K562 (cell line): ENCODE data around the gene POLG. TPM values are rescaled to one million over a fixed set of nuclear protein-coding genes. Genes with fewer than 3 reads are reported as not detected.

Experiments
- ARID2 ChIP-seq: fragments of 450-650 bp; IDR thresholded peaks from 2 replicates; pipeline ENCODE4 v1.6.1; 2017; ENCODE audit warnings: antibody characterized with exemption, mild to moderate bottlenecking
- ARNT ChIP-seq, 2 experiments: fragments of 450-650 bp; IDR thresholded peaks; 2 replicates each; pipeline ENCODE4 v1.6.1; 2016; ENCODE audit warnings: mild to moderate bottlenecking in 1 of 2
- BRCA1 ChIP-seq, 2 experiments: fragments of 450-650 bp in 1 of 2; sonication (generic) in 1 of 2; formaldehyde crosslinking in 1 of 2; IDR thresholded peaks; 2 replicates each; pipeline versions ENCODE4 v1.5.0 to v1.6.1; 2017 to 2020; ENCODE audit warnings: mild to moderate bottlenecking in 1 of 2, missing genetic modification reagents in 1 of 2
- ERF ChIP-seq: fragments of 450-650 bp; formaldehyde crosslinking; IDR thresholded peaks from 2 replicates; pipeline ENCODE4 v1.4.0; 2020; ENCODE audit warnings: mild to moderate bottlenecking, mixed read lengths
- GABPB2 ChIP-seq: fragments of 250-450 bp; sonication (Bioruptor Pico); conservative IDR thresholded peaks from 2 replicates; pipeline ENCODE4 v1.5.1; 2021; ENCODE audit warnings: mild to moderate bottlenecking
- IFI16 ChIP-seq: fragments of 250-450 bp; sonication (Bioruptor Pico); IDR thresholded peaks from 2 replicates; pipeline ENCODE4 v2.1.2; 2022; ENCODE audit warnings: mild to moderate bottlenecking, inconsistent platforms
- MYBL2 ChIP-seq, 2 experiments: fragments of 450-650 bp in 1 of 2; sonication (generic) in 1 of 2; formaldehyde crosslinking in 1 of 2; IDR thresholded peaks; 2 replicates each; pipeline versions ENCODE4 v1.6.1 to v1.8.1; 2017 to 2022; ENCODE audit warnings: borderline replicate concordance in 1 of 2, inconsistent platforms in 1 of 2, low read depth in 1 of 2, mild to moderate bottlenecking in 1 of 2, missing genetic modification reagents in 1 of 2, moderate library complexity in 1 of 2
- PRPF4 ChIP-seq: fragments of 200-400 bp; formaldehyde crosslinking; IDR thresholded peaks from one replicate; pipeline ENCODE4 v1.6.1; 2017; ENCODE audit warnings: low read length, low read depth, mild to moderate bottlenecking; ENCODE audit not compliant: insufficient read depth, poor library complexity, severe bottlenecking
- PTTG1 ChIP-seq: fragments of 450-650 bp; IDR thresholded peaks from 2 replicates; pipeline ENCODE4 v1.6.1; 2016; ENCODE audit warnings: low read depth, mild to moderate bottlenecking, missing genetic modification characterization, missing compliant biosample characterization
- RREB1 ChIP-seq: fragments of 250-450 bp; sonication (Bioruptor Pico); IDR thresholded peaks from 2 replicates; pipeline ENCODE4 v1.4.0; 2020
- SPI1 ChIP-seq: IDR thresholded peaks from 2 replicates; pipeline ENCODE4 v1.6.1; 2011; ENCODE audit warnings: low read depth, low read length, control low read depth, borderline replicate concordance
- THRAP3 ChIP-seq: fragments of 450-650 bp; IDR thresholded peaks from 2 replicates; pipeline ENCODE4 v1.6.1; 2016; ENCODE audit warnings: mild to moderate bottlenecking, inconsistent platforms, borderline replicate concordance
- U2AF2 ChIP-seq: fragments of 200-400 bp; formaldehyde crosslinking; optimal IDR thresholded peaks from 2 replicates; pipeline ENCODE3; 2017; ENCODE audit warnings: low read depth, mild to moderate bottlenecking, low read length
- ZKSCAN3 ChIP-seq: fragments of 250-450 bp; sonication (Bioruptor Pico); IDR thresholded peaks from 2 replicates; pipeline ENCODE4 v1.4.0; 2020
- ZNF121 ChIP-seq: sonication (generic); formaldehyde crosslinking; conservative IDR thresholded peaks from 2 replicates; pipeline ENCODE4 v1.8.0; 2022; ENCODE audit warnings: missing genetic modification reagents
- ZNF316 ChIP-seq: fragments of 450-650 bp; IDR thresholded peaks from 2 replicates; pipeline ENCODE4 v1.6.1; 2016
- ZNF436 ChIP-seq: fragments of 250-450, 450-650 bp; sonication (Bioruptor Pico); formaldehyde crosslinking; IDR thresholded peaks from 2 replicates; pipeline ENCODE4 v1.7.0; 2020; ENCODE audit warnings: mild to moderate bottlenecking
- ZNF668 ChIP-seq: fragments of 250-450 bp; sonication (Bioruptor Pico); IDR thresholded peaks from 2 replicates; pipeline ENCODE4 v1.8.0; 2022; ENCODE audit warnings: mild to moderate bottlenecking, inconsistent platforms
- ZNF79 ChIP-seq: fragments of 250-450 bp; sonication (Bioruptor Pico); IDR thresholded peaks from 2 replicates; pipeline ENCODE4 v1.4.0; 2020; ENCODE audit warnings: low read depth, mild to moderate bottlenecking, moderate library complexity
- polyA plus RNA-seq, 8 experiments: library from polyadenylated mRNA; depleted of rRNA in 4 of 8; stranded (reverse) in 5 of 8; unstranded in 3 of 8; fragments of >200 nt; fragmentation: Nextera tagmentation in 2 of 8; fragmentation: Illumina TruSeq in 1 of 8; extraction: Ambion mirVana in 2 of 8; extraction: Trizol in 1 of 8; gene quantifications; 2 replicates each; pipeline versions ENCODE4 v1.2.1 to v1.2.3, GENCODE V29; 2011 to 2014; ENCODE audit warnings: inconsistent platforms in 1 of 8, missing spikeins in 1 of 8
- total RNA-seq, 7 experiments: library from RNA; depleted of rRNA in 6 of 7; stranded (reverse); fragments of >200 nt in 6 of 7; fragmentation: Illumina TruSeq in 2 of 7; extraction: Trizol in 2 of 7; gene quantifications; 2 replicates each; pipeline versions ENCODE4 v1.2.1 to v1.2.3, GENCODE V29; 2011 to 2021; ENCODE audit warnings: low replicate concordance in 1 of 7
- TF ChIP-seq, protein P1 (sequence below): sonication (generic); formaldehyde crosslinking; IDR thresholded peaks from 2 replicates; pipeline ENCODE4 v1.8.0; 2022; ENCODE audit warnings: missing genetic modification reagents, mild to moderate bottlenecking, borderline replicate concordance

POLG gene
- total and polyA plus RNA-seq, 9 of the 15 experiments (the other 6 are each of a cell fraction or from before 2014, with no cell fraction given) = 15.2 to 83.8 (median 38.6) TPM

GRCh38 chr15:89334510-89335297 is at the start of gene POLG (continued):
- no peak; the same call in 1 of the 2 replicates for TF ChIP-seq RREB1 (CRISPR knock-in tag)
- no peak for TF ChIP-seq BRCA1 (IDR thresholded peaks at IDR 0.05)
- no peak for TF ChIP-seq BRCA1 (CRISPR knock-in tag; IDR thresholded peaks at IDR 0.05)
- no peak for TF ChIP-seq ARID2
- peak; percentile 55 to 77; a peak in 2 of 4 replicates for TF ChIP-seq ARNT (IDR thresholded peaks at IDR 0.05)
- no peak for TF ChIP-seq THRAP3
- TF ChIP-seq GABPB2 (CRISPR knock-in tag) = no peak
- TF ChIP-seq, protein P1, sequence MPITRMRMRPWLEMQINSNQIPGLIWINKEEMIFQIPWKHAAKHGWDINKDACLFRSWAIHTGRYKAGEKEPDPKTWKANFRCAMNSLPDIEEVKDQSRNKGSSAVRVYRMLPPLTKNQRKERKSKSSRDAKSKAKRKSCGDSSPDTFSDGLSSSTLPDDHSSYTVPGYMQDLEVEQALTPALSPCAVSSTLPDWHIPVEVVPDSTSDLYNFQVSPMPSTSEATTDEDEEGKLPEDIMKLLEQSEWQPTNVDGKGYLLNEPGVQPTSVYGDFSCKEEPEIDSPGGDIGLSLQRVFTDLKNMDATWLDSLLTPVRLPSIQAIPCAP (CRISPR knock-in tag) = no peak
- TF ChIP-seq IFI16 = no peak
- TF ChIP-seq PTTG1 (tag) = no peak
- TF ChIP-seq PRPF4 = no peak
- peak; percentile 64; the same call in 1 of the 2 replicates for TF ChIP-seq SPI1
- TF ChIP-seq ERF (CRISPR knock-in tag) = peak; percentile 66
- 0 out of 2 replicates have a peak, but pooled peaks have one; percentile 1 for TF ChIP-seq ZNF121
- no peak for TF ChIP-seq ZKSCAN3 (CRISPR knock-in tag)
- TF ChIP-seq U2AF2 = no peak
- TF ChIP-seq ZNF316 = no peak
- TF ChIP-seq ZNF436 (CRISPR knock-in tag) = no peak
- no peak for TF ChIP-seq MYBL2 (IDR thresholded peaks at IDR 0.05; ENCODE audit: low read depth)
- TF ChIP-seq MYBL2 (CRISPR knock-in tag; IDR thresholded peaks at IDR 0.05; ENCODE audit: borderline replicate concordance) = no peak
- TF ChIP-seq ZNF79 (CRISPR knock-in tag) = no peak
- no peak for TF ChIP-seq ZNF668 (CRISPR knock-in tag)
